Endodermal cell (in vitro differentiated cells): ENCODE results near the gene ANO9. TPM values are rescaled to one million over a fixed set of nuclear protein-coding genes. Genes with fewer than 3 reads are reported as not detected.
A peak's percentile ranks its signal among the peaks of the same experiment; 100 is the strongest.

Experiments used
- DNase-seq: peaks from one replicate; pipeline ENCODE4 v3.0.0-alpha.2; 2017
- H3K27ac ChIP-seq: 2 replicates; pipeline ENCODE4 v1.5.1; 2013; ENCODE audit warnings: mild to moderate bottlenecking, low read depth, low read length, moderate library complexity
- H3K27me3 ChIP-seq: 2 replicates; pipeline ENCODE4 v1.6.1; 2013; ENCODE audit warnings: mild to moderate bottlenecking, low read length, moderate library complexity; ENCODE audit not compliant: insufficient read depth, control insufficient read depth, poor library complexity, severe bottlenecking
- H3K36me3 ChIP-seq: 2 replicates; pipeline ENCODE4 v1.7.0; 2013; ENCODE audit warnings: mild to moderate bottlenecking, low read length, moderate library complexity; ENCODE audit not compliant: control insufficient read depth, insufficient read depth
- H3K4me1 ChIP-seq: one replicate; pipeline ENCODE4 v1.7.0; 2013; ENCODE audit warnings: low read length; ENCODE audit not compliant: control insufficient read depth, insufficient read depth
- H3K4me3 ChIP-seq: 2 replicates; pipeline ENCODE4 v1.5.1; 2013; ENCODE audit warnings: mild to moderate bottlenecking, low read length, moderate library complexity
- H3K9ac ChIP-seq: 2 replicates; pipeline ENCODE4 v1.6.1; 2013; ENCODE audit warnings: mild to moderate bottlenecking, low read length, moderate library complexity; ENCODE audit not compliant: poor library complexity, severe bottlenecking; ENCODE audit errors: extremely low read depth
- H3K9me3 ChIP-seq: 2 replicates; pipeline ENCODE4 v1.6.1; 2013; ENCODE audit warnings: mild to moderate bottlenecking, low read length, moderate library complexity; ENCODE audit not compliant: control insufficient read depth
- H3K27ac Mint-ChIP-seq: 2 replicates; pipeline ENCODE4 v1.8.0; 2020; ENCODE audit warnings: mixed read lengths
- H3K27me3 Mint-ChIP-seq: 2 replicates; pipeline ENCODE4 v1.8.0; 2021; ENCODE audit warnings: mild to moderate bottlenecking, mixed read lengths; ENCODE audit not compliant: insufficient read depth
- H3K36me3 Mint-ChIP-seq: 2 replicates; pipeline ENCODE4 v1.8.0; 2020; ENCODE audit warnings: low read depth, mixed read lengths
- H3K4me1 Mint-ChIP-seq: 2 replicates; pipeline ENCODE4 v1.8.0; 2020; ENCODE audit warnings: mixed read lengths
- H3K4me3 Mint-ChIP-seq: 2 replicates; pipeline ENCODE4 v1.8.0; 2020; ENCODE audit warnings: mild to moderate bottlenecking, moderate library complexity, mixed read lengths
- H3K9me3 Mint-ChIP-seq: 2 replicates; pipeline ENCODE4 v1.8.0; 2020; ENCODE audit warnings: mild to moderate bottlenecking, mixed read lengths
- WGBS, 2 experiments: methylation state at CpG; one replicate each; pipeline versions ENCODE4 v1.1.5 to v1.1.7; 2013; ENCODE audit warnings: missing lambda C conversion rate in 2 of 2, mixed read lengths in 1 of 2; ENCODE audit not compliant: insufficient coverage in 1 of 2, insufficient read length in 1 of 2; 5-methylcytosine and 5-hydroxymethylcytosine counted together
- long read RNA-seq, 4 experiments: library from polyadenylated mRNA in 2 of 4; library from RNA in 1 of 4; library from capped mRNA in 1 of 4; stranded (forward) in 3 of 4; unstranded in 1 of 4; transcript quantifications; one replicate each; pipeline ENCODE4 v2.0.0, GENCODE V29; 2020 to 2021; ENCODE audit warnings: inconsistent platforms in 1 of 4
- polyA plus RNA-seq, 2 experiments: library from polyadenylated mRNA; stranded (reverse); fragments of 50-300 nt; gene quantifications; one replicate each; pipeline ENCODE4 v1.2.3, GENCODE V29; 2013
- total RNA-seq, 2 donors: library from RNA; stranded (reverse); fragmentation: NEBNext Ultra II Directional in 1 of 2; extraction: Animal tissue kit (Norgen Biotek cat#: 25700) in 1 of 2; gene quantifications; 2 replicates in 1 of 2; 3 replicates in 1 of 2; pipeline ENCODE4 v1.2.1, GENCODE V29; 2021
- TF ChIP-seq, protein P1 (sequence below): fragments of 200-600 bp; sonication (generic); conservative IDR thresholded peaks from 2 replicates; pipeline ENCODE4 v1.5.0; 2021; ENCODE audit warnings: antibody characterized with exemption, mild to moderate bottlenecking

ANO9 gene, protein sequence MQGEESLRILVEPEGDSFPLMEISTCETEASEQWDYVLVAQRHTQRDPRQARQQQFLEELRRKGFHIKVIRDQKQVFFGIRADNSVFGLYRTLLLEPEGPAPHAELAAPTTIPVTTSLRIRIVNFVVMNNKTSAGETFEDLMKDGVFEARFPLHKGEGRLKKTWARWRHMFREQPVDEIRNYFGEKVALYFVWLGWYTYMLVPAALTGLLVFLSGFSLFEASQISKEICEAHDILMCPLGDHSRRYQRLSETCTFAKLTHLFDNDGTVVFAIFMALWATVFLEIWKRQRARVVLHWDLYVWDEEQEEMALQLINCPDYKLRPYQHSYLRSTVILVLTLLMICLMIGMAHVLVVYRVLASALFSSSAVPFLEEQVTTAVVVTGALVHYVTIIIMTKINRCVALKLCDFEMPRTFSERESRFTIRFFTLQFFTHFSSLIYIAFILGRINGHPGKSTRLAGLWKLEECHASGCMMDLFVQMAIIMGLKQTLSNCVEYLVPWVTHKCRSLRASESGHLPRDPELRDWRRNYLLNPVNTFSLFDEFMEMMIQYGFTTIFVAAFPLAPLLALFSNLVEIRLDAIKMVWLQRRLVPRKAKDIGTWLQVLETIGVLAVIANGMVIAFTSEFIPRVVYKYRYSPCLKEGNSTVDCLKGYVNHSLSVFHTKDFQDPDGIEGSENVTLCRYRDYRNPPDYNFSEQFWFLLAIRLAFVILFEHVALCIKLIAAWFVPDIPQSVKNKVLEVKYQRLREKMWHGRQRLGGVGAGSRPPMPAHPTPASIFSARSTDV
- 10 to 100 TPM; 16.8 to 17.8 TPM for total RNA-seq
- polyA plus RNA-seq (2013, experiment 1 of 2), result 1.2 TPM
- 0.50 TPM for polyA plus RNA-seq (2013, experiment 2 of 2)
- long read RNA-seq, experiment 1, result 0 reads
- long read RNA-seq, experiment 2, partial matches to known transcripts, result 4 of 16 reads
- long read RNA-seq, experiment 2, other reads (novel, unspliced or antisense), result 9 of 16 reads
- long read RNA-seq, experiment 3, partial matches to known transcripts, result 0 of 12 reads
- long read RNA-seq, experiment 3, other reads (novel, unspliced or antisense), result 7 of 12 reads
- long read RNA-seq, experiment 4, partial matches to known transcripts, result 1 of 2 reads
- long read RNA-seq, experiment 4, other reads (novel, unspliced or antisense), result 1 of 2 reads

DNA sequence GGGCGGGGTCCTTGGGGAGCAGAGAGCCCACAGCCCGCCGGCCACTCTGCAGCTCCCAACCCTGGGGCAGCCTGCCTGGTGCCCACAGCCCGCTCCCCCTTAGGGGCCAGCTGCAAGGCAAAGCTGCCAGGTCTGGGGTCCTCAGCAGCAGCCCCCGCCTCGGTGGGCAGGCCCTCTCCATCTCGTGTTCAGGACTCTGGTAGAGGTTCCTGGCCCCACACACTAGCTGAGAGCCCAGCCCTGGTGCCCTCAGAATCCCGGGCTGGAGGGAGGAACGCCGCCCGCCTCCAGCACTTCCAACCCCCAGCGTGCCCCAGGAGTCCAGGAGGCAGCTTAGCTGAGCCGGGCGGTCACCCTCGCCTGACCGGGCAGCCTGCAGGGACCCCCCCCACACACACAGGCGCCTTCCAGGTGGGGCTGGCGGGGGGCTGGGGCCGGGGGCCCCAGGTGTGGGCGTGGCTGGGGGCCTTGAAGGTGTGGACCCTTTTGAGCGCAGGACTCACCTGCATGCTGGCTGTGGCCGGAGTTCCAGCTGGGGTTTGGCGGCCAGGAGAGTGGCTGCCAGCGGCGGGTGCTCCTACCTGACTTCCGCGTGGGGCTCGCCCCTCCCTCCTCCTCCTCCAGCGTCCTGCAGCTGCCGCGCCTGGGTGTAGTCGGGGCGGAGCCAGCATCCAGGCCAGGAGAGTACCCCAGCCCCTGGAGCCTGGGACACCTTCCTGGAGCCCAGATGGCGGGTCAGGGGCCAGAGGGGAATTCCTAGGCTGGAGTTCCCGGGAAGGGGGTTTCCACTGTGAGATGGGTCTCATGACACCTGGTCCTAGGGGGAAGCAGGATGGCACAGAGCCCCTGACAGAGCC, at the start of gene ANO9:
Gene ANO9, minus strand, starts transcription at position 594 of the 857 bp plus-strand sequence. Its CDS starts 85 bp downstream, at position 509.
- TF ChIP-seq, protein P1, sequence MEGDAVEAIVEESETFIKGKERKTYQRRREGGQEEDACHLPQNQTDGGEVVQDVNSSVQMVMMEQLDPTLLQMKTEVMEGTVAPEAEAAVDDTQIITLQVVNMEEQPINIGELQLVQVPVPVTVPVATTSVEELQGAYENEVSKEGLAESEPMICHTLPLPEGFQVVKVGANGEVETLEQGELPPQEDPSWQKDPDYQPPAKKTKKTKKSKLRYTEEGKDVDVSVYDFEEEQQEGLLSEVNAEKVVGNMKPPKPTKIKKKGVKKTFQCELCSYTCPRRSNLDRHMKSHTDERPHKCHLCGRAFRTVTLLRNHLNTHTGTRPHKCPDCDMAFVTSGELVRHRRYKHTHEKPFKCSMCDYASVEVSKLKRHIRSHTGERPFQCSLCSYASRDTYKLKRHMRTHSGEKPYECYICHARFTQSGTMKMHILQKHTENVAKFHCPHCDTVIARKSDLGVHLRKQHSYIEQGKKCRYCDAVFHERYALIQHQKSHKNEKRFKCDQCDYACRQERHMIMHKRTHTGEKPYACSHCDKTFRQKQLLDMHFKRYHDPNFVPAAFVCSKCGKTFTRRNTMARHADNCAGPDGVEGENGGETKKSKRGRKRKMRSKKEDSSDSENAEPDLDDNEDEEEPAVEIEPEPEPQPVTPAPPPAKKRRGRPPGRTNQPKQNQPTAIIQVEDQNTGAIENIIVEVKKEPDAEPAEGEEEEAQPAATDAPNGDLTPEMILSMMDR, result no peak
- H3K9ac ChIP-seq, result no peak within 1 kb of the TSS
- peaks cover 5% of the 10 kb centered on the region for H3K27me3 Mint-ChIP-seq
- no peaks in the 10 kb centered on the region for H3K36me3 Mint-ChIP-seq
- no peak within 1 kb of the TSS for H3K27ac ChIP-seq
- H3K36me3 ChIP-seq, result no peaks in the 10 kb centered on the region
- no peak within 1 kb of the TSS for H3K27ac Mint-ChIP-seq
- peaks cover 5% of the 10 kb centered on the region for H3K9me3 Mint-ChIP-seq
- H3K4me1 ChIP-seq, result no peaks in the 10 kb centered on the region
- peak within 1 kb of the TSS; percentile 28 for H3K4me3 Mint-ChIP-seq
- no peaks in the 10 kb centered on the region for H3K9me3 ChIP-seq
- peaks cover 3% of the 10 kb centered on the region for H3K4me1 Mint-ChIP-seq
- H3K27me3 ChIP-seq, result no peaks in the 10 kb centered on the region
- 59 to 85% methylated on average over 12 to 35 of the region's 35 CpGs for WGBS, 2 experiments
- DNase-seq, result peak; percentile 84
- no peak within 1 kb of the TSS for H3K4me3 ChIP-seq

DNA sequence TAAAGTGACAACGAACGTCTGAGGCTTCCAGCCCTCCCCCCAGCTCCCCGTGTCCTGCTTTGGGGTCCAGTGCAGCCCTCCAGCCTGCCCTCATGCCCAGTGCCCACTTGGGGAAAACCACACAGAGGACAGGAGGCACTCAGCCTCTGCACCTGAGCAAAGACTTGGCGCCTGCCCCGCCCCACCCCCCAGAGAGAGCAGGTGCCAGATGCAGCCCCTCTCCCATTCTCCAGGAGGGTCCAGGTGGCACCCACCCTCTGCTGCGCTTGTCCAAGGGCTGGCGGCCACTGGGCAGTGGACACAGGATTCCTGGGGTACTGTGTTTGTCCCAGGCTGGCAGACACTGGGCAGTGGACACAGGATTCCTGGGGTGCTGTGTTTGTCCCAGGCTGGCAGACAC, 49.5 kb upstream of the ANO9 start:
- Mint-ChIP-seq H3K4me3 (no peak overlapping the region), H3K27me3 (no peaks in the 10 kb centered on the region), H3K4me1 (no peaks in the 10 kb centered on the region), H3K27ac (no peak overlapping the region), H3K36me3 (peaks cover 20% of the 10 kb centered on the region), H3K9me3 (no peaks in the 10 kb centered on the region)
- Histone ChIP-seq H3K27ac (no peak overlapping the region), H3K9ac (no peak overlapping the region), H3K36me3 (peaks cover 10% of the 10 kb centered on the region), H3K27me3 (no peaks in the 10 kb centered on the region), H3K9me3 (no peaks in the 10 kb centered on the region), H3K4me1 (no peaks in the 10 kb centered on the region), H3K4me3 (no peak overlapping the region)
- TF ChIP-seq, protein P1, result no peak
- WGBS, 2 experiments, result 93 to 100% methylated on average over 2 to 7 of the region's 7 CpGs
- no peak for DNase-seq
